CD4-positive, alpha-beta T cell treated with Interleukin-1 beta for 1 hour (primary cell): ENCODE results near the gene STXBP5.

Experiments used
- DNase-seq, 2 donors: peaks; one replicate each; pipeline ENCODE4 v3.0.0-alpha.2; 2020 to 2022

The STXBP5 gene

GRCh38 chr6:147212622-147213021 is 8.4 kb downstream of the STXBP5 start:
- no peak for DNase-seq

GRCh38 chr6:147213772-147214171 is 9.6 kb downstream of the STXBP5 start:
- DNase-seq, result no peak

GRCh38 chr6:147214248-147215227 is 10.3 kb downstream of the STXBP5 start:
- no peak for DNase-seq

- DNase-seq, result no peak
Measured at GRCh38 chr6:147216915-147217314, 12.7 kb downstream of the STXBP5 start.

GRCh38 chr6:147217840-147218404 is 13.7 kb downstream of the STXBP5 start:
- DNase-seq, result no peak

- no peak for DNase-seq
Measured at GRCh38 chr6:147218797-147219196, 14.6 kb downstream of the STXBP5 start.

- no peak for DNase-seq
Measured at GRCh38 chr6:147219463-147219862, 15.2 kb downstream of the STXBP5 start.

- no peak for DNase-seq
Measured at GRCh38 chr6:147220345-147220744, 16.1 kb downstream of the STXBP5 start.

- DNase-seq, result no peak
Measured at GRCh38 chr6:147221739-147222138, 17.5 kb downstream of the STXBP5 start.

- DNase-seq, result peak in 1 of 2 donors; percentile 28
Measured at GRCh38 chr6:147222160-147222838, 18.1 kb downstream of the STXBP5 start.

- DNase-seq, result no peak
Measured at GRCh38 chr6:147223736-147224135, 19.5 kb downstream of the STXBP5 start.

GRCh38 chr6:147226163-147226724 is 22.0 kb downstream of the STXBP5 start:
- no peak for DNase-seq

- DNase-seq, result no peak
Measured at GRCh38 chr6:147226877-147227276, 22.7 kb downstream of the STXBP5 start.

GRCh38 chr6:147227770-147228320 is 23.6 kb downstream of the STXBP5 start:
- no peak for DNase-seq

- DNase-seq, result no peak
Measured at GRCh38 chr6:147231589-147231988, 27.4 kb downstream of the STXBP5 start.

- no peak for DNase-seq
Measured at GRCh38 chr6:147234685-147235084, 30.5 kb downstream of the STXBP5 start.

GRCh38 chr6:147238164-147238563 is 33.9 kb downstream of the STXBP5 start:
- no peak for DNase-seq

GRCh38 chr6:147238906-147239305 is 34.7 kb downstream of the STXBP5 start:
- DNase-seq, result no peak

GRCh38 chr6:147244832-147245231 is 40.6 kb downstream of the STXBP5 start:
- DNase-seq, result no peak

- no peak for DNase-seq
Measured at GRCh38 chr6:147245693-147246092, 41.5 kb downstream of the STXBP5 start.

- DNase-seq, result no peak
Measured at GRCh38 chr6:147246853-147247635, 42.8 kb downstream of the STXBP5 start.

- no peak for DNase-seq
Measured at GRCh38 chr6:147248859-147249258, 44.6 kb downstream of the STXBP5 start.
